Activated CD8-positive, alpha-beta memory T cell treated with anti-CD3 and anti-CD28 coated beads, Interleukin-2, amount 50 U/mL, for 4 hours (primary cell): ENCODE data around the gene TRPV2.
"Not testable (repeated sequence)": the region's sequence is repeated elsewhere in the genome, so short reads cannot be mapped to it uniquely, and the experiment has no call there.

Source experiments
- DNase-seq: peaks from one replicate; pipeline ENCODE4 v3.0.0-alpha.2; 2020

The TRPV2 gene, protein sequence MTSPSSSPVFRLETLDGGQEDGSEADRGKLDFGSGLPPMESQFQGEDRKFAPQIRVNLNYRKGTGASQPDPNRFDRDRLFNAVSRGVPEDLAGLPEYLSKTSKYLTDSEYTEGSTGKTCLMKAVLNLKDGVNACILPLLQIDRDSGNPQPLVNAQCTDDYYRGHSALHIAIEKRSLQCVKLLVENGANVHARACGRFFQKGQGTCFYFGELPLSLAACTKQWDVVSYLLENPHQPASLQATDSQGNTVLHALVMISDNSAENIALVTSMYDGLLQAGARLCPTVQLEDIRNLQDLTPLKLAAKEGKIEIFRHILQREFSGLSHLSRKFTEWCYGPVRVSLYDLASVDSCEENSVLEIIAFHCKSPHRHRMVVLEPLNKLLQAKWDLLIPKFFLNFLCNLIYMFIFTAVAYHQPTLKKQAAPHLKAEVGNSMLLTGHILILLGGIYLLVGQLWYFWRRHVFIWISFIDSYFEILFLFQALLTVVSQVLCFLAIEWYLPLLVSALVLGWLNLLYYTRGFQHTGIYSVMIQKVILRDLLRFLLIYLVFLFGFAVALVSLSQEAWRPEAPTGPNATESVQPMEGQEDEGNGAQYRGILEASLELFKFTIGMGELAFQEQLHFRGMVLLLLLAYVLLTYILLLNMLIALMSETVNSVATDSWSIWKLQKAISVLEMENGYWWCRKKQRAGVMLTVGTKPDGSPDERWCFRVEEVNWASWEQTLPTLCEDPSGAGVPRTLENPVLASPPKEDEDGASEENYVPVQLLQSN

DNA sequence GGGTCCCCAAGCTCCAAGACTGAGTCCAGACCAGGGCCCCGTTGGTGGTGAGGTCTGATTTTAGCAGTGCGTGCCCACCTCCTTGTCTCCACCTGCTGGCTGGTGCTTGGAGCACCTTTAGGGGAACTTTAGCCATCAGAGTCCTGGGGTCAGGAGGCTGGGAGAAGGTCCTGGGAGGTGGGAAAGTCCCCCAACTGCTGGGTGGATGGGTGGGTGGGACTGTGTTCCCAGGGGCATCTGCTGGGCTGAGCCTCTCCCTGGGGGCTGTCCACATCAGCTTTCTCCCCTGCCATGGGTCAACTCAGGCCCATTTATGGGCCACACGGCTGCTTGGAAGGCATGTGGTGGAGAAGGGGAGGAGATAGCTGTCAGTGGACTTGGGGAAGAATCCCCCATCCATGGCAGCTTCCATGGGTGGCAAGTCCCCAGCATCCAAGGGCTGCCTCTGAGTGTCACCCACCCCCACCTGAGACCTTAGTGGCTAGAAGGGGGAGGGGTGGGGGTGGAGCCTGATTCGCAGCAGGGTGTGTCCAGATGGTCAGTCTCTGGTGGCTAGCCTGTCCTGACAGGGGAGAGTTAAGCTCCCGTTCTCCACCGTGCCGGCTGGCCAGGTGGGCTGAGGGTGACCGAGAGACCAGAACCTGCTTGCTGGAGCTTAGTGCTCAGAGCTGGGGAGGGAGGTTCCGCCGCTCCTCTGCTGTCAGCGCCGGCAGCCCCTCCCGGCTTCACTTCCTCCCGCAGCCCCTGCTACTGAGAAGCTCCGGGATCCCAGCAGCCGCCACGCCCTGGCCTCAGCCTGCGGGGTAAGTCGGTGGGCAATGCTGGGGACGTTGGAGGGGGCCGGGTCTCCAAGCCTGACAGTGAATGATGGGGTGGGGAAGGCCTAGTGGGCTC lies at the start of gene TRPV2:
Gene TRPV2, plus strand, starts transcription at position 541 of the 894 bp plus-strand sequence. CDS start 2,098 bp downstream, outside the sequence.
- DNase-seq = peak; percentile 55

DNA sequence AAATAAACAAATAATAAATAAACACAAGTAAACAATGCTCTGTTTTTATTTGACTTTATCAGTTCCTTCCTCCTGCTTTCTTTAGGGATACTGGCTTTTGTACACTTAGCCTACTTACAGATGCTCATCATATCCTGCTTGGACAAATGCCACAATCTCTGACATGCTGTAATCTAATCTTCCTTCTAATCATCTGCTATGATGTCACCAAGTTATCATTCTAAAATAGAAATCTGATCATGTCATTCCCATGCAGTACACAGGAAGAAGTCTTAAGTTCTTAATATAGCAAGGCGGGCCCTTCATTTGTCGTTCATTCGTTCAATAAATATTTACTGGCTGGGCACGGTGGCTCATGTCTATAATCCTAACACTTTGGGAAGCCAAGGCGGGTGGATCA lies 43.6 kb upstream of the TRPV2 start:
- no peak for DNase-seq

DNA sequence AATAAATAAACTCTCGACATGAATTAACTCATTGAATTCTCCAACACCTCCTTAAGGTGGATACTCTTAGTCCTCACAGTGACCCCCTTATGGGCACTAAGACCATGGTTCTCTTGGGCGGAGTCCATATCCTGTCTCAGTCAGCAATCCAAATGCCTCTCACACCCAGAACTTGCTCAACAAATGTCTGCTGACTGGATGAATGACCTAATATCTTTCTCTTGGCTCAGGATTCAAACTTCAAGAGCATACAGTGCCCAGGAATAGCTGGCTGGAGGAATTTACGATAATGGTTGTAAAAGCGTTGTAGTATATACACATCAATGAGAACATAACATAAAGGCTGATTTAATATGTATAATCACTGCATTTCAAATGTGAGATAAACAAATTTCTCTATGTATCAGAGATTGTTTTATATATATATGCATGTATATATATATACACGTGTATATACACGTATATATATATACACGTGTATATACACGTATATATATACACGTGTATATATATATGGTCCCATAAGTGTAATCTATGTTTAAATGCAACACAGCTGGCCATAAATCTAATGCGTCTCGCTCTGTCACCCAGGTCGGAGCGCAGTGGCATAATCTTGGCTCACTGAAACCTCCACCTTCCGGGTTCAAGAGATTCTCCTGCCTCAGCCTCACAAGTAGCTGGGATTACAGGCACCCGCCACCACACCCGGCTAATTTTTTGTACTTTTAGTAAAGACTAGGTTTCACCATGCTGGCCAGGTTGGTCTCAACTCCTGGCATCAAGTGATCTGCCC lies 41.0 kb upstream of the TRPV2 start:
- no peak for DNase-seq

DNA sequence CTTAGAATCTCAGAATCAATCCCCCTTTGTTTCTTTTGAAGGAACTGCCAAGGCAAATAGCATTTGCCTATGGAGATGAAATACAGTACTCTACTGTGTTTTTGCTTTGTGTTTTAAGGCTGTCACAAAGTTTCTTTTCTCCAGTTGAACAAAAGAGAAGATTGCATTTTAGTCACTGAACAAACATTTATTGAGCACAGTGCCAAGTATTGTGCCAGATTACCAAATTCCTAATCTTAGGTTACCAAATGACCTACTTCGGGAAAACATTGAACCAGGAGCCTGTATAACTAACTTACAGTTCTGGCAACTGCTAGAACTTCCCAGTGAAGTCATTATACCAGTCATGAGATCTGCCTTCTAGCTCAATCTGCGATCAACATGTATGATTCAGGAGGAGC lies 37.4 kb upstream of the TRPV2 start:
- no peak for DNase-seq

DNA sequence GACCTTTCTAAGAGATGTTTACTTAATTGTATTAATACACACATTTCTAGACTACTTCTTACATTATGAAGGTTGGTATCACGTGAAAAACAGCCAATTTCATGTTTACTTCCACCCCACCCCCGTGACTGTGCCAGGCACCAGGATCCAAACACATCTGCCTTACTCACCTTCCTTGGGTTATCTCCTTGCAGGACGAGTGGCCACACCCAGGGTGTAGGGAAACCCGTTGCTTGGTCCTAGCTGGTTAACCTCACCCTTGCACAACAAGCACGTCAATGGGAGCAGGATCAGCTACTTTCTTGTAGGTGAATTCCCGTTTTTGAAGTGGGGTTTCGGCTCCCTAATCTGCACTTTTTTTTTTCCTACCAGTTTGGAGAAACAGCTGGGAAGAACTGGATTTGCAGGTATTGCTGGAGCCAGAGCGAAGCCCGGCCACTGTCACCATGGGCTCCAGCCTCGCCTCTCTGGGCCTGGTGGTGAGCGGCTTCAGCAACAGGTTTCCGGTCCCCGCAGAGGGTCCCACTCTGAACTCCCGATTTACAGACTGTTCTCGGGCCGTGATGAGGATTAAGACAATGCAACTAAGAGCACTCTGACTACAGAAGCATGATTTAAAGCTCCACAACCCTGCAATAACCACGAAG lies 36.6 kb upstream of the TRPV2 start:
- DNase-seq = no peak

DNA sequence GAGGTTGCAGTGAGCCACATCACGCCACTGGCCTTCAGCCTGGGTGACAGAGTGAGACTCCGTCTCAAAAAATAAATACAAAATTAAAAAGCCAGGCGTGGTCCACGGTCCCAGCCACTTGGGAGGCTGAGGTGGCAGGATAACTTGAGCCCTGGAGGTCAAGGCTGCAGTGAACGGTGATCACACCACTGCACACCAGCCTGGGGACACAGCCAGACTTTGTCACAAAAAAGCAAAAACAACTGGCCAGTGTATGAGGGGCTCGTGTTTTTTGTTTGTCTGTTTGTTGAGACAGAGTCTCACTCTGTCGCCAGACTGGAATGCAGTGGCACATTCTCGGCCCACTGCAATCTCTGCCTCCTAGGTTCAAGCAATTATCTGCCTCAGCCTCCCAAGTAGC lies 35.7 kb upstream of the TRPV2 start:
- DNase-seq = no peak

DNA sequence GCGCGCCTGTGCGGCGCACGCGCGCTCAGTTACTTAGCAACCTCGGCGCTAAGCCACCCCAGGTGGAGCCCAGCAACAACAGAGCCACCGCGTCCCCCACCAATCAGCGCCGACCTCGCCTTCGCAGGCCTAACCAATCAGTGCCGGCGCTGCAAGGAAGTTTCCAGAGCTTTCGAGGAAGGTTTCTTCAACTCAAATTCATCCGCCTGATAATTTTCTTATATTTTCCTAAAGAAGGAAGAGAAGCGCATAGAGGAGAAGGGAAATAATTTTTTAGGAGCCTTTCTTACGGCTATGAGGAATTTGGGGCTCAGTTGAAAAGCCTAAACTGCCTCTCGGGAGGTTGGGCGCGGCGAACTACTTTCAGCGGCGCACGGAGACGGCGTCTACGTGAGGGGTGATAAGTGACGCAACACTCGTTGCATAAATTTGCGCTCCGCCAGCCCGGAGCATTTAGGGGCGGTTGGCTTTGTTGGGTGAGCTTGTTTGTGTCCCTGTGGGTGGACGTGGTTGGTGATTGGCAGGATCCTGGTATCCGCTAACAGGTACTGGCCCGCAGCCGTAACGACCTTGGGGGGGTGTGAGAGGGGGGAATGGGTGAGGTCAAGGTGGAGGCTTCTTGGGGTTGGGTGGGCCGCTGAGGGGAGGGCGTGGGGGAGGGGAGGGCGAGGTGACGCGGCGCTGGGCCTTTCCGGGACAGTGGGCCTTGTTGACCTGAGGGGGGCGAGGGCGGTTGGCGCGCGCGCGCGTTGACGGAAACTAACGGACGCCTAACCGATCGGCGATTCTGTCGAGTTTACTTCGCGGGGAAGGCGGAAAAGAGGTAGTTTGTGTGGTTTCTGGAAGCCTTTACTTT lies 34.5 kb upstream of the TRPV2 start, which contains the start of gene UBB:
Gene UBB, plus strand, starts transcription at position 452 of the 856 bp plus-strand sequence. CDS start 817 bp downstream, outside the sequence.
- peak; percentile 91 for DNase-seq

DNA sequence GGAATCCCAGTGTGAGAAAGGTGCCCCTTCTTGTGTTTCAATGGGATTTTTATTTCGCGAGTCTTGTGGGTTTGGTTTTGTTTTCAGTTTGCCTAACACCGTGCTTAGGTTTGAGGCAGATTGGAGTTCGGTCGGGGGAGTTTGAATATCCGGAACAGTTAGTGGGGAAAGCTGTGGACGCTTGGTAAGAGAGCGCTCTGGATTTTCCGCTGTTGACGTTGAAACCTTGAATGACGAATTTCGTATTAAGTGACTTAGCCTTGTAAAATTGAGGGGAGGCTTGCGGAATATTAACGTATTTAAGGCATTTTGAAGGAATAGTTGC lies 33.9 kb upstream of the TRPV2 start:
- peak; percentile 23 for DNase-seq

DNA sequence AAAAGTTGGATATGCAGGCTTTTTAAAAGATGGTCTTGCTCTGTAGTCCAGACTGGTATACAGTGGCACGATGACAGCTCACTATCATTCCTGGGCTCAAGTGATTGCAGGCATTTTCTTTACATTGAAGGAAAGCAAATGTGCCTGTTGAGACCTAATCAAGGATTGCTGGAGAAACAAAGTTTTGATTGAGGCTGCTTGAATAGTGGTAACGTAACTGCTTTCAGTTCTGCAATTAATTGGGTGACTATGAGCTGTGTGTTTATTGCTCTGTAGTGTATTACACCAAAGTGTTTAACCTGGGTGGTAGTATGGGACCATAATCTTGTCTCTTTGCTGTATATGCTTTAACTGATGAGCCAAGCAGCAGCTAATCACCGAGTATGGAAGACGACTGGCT lies 32.2 kb upstream of the TRPV2 start:
- no peak for DNase-seq

DNA sequence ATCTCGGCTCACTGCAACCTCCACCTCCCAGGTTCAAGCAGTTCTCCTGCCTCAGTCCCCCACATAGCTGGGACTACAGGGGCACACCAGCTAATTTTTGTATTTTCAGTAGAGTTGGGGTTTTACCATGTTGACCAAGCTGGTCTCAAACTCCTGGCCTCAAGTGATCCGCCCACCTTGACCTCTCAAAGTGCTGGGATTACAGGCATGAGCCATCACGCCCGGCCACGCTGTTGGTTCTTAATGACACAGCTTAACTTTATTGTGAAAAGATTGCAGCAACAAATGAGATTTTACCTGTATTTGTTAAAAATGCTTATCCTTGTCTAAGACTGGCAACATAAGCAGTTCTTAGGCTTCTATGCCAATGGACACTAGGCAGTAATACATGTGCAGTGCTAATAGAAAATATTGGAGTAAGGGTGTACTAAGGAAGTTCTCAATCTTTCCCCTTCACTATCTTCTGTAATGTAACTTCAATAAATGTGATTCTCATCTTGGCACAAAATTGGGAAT lies 31.5 kb upstream of the TRPV2 start:
- no peak for DNase-seq

DNA sequence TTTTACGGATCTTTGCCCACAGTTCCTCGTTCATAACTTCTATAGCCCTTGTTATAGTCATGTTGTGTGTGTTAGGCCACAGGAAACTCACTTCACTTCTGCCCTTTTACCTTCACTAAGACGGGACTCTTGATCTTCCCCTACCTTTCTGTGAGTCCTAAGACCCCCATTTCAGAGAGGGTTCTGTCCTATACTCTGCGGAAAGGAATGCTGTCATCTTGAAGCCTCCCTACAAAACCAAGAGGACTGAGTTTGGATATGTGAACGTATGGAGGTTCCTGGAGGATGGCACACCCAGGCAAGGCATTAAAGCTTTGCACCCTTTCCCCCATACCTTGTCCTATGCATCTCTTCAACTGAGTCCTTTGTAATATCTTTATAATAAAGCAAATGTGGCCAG lies 30.8 kb upstream of the TRPV2 start:
- no peak for DNase-seq

DNA sequence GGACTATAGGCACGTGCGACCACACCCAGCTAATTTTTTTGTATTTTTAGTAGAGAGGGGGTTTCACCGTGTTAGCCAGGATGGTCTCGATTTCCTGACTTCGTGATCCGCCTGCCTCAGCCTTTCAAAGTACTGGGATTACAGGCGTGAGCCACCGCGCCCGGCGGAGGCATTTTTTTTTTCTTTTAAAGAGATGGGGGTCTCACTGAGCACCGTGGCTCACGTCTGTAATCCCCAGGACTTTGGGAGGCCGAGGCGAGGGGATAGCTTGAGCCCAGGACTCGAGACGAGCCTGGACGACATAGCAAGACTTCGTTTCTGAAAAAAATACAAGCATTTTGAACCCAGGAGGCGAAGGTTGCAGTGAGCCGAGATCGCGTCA lies 29.3 kb upstream of the TRPV2 start:
- not testable (repeated sequence) for DNase-seq

DNA sequence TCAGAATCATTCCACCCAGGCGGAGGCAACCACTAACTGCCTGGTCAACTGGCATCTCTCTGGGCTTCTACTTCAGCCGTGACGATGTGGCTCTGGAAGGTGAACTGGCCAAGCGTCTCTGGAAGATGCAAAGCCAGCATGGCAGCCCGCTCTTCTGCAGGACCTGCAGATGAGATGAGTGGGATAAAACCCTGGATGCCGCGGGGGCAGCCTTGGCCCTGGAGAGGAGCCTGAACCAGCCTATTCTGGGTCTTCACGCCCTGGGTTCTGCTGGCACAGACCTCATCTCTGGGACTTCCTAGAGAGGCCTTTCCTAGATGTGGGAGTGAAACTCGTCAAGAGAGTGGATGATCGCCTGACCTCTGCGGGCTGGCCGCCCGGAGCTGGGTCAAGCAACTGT lies 23.9 kb upstream of the TRPV2 start:
- no peak for DNase-seq

DNA sequence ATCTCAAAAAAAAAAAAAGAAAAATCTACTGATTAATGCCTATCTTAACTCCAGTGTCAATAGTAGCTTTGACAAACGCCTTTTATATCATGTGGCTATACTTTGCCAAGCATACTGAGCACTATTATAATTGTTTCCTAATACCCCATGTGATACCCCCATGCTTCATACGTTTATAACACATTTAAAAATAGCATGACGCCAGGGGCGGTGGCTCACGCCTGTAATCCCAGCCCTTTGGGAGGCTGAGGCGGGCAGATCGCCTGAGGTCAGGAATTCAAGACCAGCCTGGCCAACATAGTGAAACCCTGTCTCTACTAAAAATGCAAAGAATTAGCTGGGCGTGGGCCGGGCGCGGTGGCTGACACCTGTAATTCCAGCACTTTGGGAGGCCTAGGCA lies 22.9 kb upstream of the TRPV2 start:
- DNase-seq = not testable (repeated sequence)

DNA sequence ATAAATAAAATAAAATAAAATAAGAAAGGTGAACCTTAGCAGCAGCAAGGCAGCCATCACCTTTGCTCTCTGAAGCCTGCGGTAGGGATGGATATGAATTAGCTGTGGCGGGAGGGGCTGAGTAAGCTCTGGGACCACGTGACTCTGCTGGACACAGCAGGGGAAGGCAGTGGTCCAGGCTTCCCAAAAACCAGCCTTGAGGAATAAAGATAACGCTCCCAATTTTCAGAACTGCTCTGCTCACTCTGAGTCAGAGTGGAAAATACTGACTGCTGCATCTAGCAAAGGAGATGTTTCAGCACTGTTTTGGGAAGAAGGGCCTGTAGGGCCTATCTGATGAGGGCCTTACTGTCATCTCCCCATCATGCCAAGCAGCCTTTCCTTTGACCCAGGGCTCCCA lies 19.5 kb upstream of the TRPV2 start:
- not testable (repeated sequence) for DNase-seq

DNA sequence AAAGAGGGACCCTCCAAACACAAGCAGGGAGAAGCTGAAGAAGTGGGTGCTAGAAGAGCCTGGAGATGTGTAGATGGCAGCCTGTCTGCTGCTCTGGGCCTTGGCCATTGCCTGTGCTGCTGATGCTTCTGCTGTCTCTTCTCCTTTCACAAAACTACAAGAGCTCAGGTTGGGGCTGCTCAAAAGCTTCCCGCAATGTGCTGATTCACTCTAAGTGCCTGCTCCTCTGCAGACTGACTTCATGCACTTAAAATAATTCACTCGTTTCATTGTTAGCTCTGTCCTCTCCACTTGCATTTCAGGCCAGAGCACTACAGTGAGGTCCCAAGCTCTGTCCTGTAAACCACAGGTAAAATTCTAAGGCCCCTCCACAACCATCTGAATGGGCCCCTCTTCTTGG lies 18.7 kb upstream of the TRPV2 start:
- DNase-seq = not testable (repeated sequence)

DNA sequence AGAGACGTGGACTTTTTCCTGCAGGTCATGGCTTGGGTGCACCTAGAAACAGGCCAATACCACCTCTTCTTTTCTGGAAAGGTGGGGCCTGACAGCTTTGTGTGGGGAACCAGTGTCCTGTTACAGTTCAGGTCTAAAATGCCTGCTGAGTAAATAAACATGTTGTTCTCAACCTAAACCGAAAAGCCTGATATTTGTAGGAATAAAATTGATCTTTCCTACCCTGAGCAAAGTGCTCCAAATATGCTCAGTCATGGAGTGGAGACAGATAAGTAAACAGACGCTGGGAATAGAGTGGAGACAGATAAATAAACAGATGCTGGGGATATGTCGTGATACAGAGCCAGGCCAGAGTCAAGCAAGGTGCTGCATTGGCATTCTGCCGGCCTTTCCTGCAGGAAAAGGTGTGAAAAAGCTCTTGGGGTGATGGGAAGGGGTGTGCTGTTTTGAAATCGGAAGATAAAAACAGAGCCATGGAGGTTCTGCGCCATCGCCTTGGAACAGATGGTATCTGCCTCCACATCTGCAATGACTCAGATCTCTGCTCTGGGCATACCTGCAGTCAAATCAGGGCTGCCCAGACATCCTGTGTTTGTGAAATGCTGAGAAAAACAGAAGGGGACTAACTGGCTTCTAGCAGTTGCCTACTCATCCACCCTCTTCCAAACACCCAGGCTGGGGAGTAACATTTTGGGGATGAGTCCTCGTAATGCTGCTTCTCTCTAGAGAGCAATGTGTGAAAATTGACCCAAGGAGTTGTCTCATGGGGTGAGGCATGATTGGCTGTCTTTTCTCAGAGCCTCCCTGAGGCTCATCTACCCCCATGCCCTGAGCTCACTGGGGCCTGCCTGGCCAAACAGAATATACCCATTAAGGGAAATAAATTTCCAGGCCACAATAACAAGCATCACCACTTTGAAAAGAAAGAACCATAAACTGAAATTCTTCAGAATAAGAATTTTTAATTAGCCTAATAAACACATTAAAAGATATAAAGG lies 16.8 kb upstream of the TRPV2 start:
- no peak for DNase-seq

DNA sequence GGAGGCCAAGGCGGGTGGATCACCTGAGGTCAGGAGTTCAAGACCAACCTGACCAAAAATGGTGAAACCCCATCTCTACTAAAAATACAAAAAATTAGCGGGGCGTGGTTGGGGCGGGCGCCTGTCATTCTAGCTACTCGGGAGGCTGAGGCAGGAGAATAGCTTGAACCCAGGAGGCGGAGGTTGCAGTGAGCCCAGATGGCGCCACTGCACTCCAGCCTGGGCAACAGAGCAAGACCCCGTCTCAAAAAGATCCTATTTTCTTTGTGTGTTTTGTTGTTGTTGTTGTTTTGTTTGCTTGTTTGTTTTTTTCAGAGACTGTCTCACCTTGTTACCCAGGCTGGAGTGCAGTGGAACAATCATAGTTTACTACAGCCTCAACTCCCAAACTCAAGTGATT lies 11.5 kb upstream of the TRPV2 start:
- DNase-seq = not testable (repeated sequence)
